Prostate gland (tissue), 2 donors: ENCODE results near the gene GLRA2.

Source experiments
- CTCF ChIP-seq, 4 experiments: fragments of 200-600 bp in 2 of 4; fragments of 450-650 bp in 2 of 4; sonication (generic) in 2 of 4; IDR thresholded peaks; 1 replicate in 3 of 4; 2 replicates in 1 of 4; pipeline ENCODE4 v1.5.1; 2016 to 2019; ENCODE audit warnings: antibody characterized with exemption in 4 of 4, mild to moderate bottlenecking in 2 of 4, moderate library complexity in 2 of 4
- POLR2A ChIP-seq: fragments of 450-650 bp; IDR thresholded peaks from one replicate; pipeline ENCODE4 v1.6.1; 2016; ENCODE audit warnings: antibody characterized with exemption, mild to moderate bottlenecking

DNA sequence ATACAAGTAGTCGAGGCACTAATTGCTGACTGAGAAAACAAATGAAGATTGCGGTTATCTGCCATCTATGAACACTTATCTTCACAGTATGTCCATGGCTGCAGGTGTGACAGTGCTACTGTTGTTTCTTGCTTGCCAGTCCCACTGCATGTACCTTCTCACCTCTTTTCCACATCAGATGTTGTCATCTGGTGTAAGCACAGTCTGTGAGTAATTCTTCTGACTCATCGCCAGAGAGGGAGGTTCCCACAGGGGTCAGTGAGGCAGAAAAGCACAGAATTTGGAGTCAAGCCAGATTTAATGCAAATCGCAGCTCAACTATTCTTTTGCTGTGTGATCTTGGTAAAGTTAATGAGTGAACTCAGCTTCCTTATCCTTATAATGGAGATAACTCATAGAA lies 144.4 kb downstream of the GLRA2 start:
- TF ChIP-seq CTCF (IDR thresholded peaks at IDR 0.05) (no peak), POLR2A (no peak)
